Nephron (organoid): ENCODE data around the gene MLNR.

ENCODE experiments used
- H3K27ac Mint-ChIP-seq, 3 experiments: 2 replicates each; pipeline ENCODE4 v1.8.0; 2020; ENCODE audit warnings: mixed read lengths in 3 of 3, mild to moderate bottlenecking in 2 of 3, moderate library complexity in 1 of 3
- H3K27me3 Mint-ChIP-seq: 2 replicates; pipeline ENCODE4 v1.8.0; 2021; ENCODE audit warnings: low read depth, mild to moderate bottlenecking, moderate library complexity, mixed read lengths
- H3K36me3 Mint-ChIP-seq: 2 replicates; pipeline ENCODE4 v1.8.0; 2020; ENCODE audit warnings: low read depth, mixed read lengths
- H3K4me1 Mint-ChIP-seq: 2 replicates; pipeline ENCODE4 v1.8.0; 2020; ENCODE audit warnings: mixed read lengths
- H3K4me3 Mint-ChIP-seq, 3 experiments: 2 replicates each; pipeline ENCODE4 v1.8.0; 2020; ENCODE audit warnings: mild to moderate bottlenecking in 3 of 3, mixed read lengths in 3 of 3, moderate library complexity in 2 of 3
- H3K9me3 Mint-ChIP-seq: 2 replicates; pipeline ENCODE4 v1.8.0; 2020; ENCODE audit warnings: mixed read lengths
- TF ChIP-seq, protein P1 (sequence below), 3 experiments: fragments of 200-600 bp; sonication (generic); IDR thresholded peaks; one replicate each; pipeline ENCODE4 v1.5.0; 2021; ENCODE audit warnings: antibody characterized with exemption in 3 of 3; ENCODE audit not compliant: unreplicated experiment in 3 of 3

The MLNR gene

DNA sequence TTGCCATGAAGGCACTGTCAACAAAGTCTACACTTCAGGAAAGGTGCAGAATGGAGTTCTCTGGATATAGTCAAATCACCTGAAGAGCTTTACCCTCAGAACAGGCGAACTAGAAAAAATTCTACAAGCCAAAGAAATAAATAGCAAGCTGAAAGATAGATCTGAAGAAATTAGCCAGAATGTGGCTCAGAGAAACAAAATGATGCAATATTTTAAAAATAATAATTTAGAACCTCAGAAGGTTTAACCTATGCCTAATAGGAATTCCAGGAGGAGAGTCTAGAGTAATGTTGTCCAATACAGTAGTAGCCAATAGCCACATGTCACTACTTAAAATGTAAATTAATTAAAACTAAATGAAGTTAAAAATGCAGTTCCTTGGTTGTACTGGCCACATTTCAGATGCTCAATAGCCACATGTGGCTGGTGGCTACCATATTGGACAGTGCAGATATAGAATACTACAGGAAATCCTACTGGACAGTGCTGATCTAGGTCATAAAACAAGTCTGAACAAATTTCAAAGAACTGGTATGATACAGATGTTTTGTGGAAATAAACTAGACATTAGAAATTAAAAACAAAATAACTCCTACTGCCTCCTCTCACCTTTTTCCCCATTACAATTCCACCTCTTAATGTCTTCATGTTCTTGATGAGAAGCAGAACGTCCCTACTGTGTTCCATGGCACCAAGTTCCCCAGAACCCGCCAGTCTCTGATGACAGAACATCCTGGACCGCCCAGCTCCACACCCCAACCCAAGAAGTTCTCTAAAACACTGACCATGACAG is 26.9 kb downstream of the MLNR start:
- H3K9me3 Mint-ChIP-seq: no peaks in the 10 kb centered on the region
- peak overlapping the region; percentile 96 to 98 (median 97) for H3K4me3 Mint-ChIP-seq
- H3K36me3 Mint-ChIP-seq: no peaks in the 10 kb centered on the region
- H3K27ac Mint-ChIP-seq: peak overlapping the region; percentile 90 to 93 (median 93)
- TF ChIP-seq, protein P1, sequence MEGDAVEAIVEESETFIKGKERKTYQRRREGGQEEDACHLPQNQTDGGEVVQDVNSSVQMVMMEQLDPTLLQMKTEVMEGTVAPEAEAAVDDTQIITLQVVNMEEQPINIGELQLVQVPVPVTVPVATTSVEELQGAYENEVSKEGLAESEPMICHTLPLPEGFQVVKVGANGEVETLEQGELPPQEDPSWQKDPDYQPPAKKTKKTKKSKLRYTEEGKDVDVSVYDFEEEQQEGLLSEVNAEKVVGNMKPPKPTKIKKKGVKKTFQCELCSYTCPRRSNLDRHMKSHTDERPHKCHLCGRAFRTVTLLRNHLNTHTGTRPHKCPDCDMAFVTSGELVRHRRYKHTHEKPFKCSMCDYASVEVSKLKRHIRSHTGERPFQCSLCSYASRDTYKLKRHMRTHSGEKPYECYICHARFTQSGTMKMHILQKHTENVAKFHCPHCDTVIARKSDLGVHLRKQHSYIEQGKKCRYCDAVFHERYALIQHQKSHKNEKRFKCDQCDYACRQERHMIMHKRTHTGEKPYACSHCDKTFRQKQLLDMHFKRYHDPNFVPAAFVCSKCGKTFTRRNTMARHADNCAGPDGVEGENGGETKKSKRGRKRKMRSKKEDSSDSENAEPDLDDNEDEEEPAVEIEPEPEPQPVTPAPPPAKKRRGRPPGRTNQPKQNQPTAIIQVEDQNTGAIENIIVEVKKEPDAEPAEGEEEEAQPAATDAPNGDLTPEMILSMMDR (IDR thresholded peaks at IDR 0.05; ENCODE audit: unreplicated experiment in 3 of 3): no peak
- peaks cover 17% of the 10 kb centered on the region for H3K4me1 Mint-ChIP-seq
- H3K27me3 Mint-ChIP-seq: peaks cover 3% of the 10 kb centered on the region

- peaks cover 3% of the 10 kb centered on the region for H3K27me3 Mint-ChIP-seq
- TF ChIP-seq, protein P1 (IDR thresholded peaks at IDR 0.05; ENCODE audit: unreplicated experiment in 3 of 3): no peak
- no peaks in the 10 kb centered on the region for H3K9me3 Mint-ChIP-seq
- peaks cover 17% of the 10 kb centered on the region for H3K4me1 Mint-ChIP-seq
- H3K4me3 Mint-ChIP-seq: peak within 1 kb of the TSS; percentile 96 to 98 (median 97)
- H3K27ac Mint-ChIP-seq: peak within 1 kb of the TSS; percentile 90 to 93 (median 93)
- H3K36me3 Mint-ChIP-seq: no peaks in the 10 kb centered on the region
Measured at GRCh38 chr13:49247643-49248621, 27.8 kb downstream of the MLNR start, which contains the start of gene CDADC1. Gene CDADC1 (plus strand): TSS chr13:49247925. CDS start chr13:49248038, 113 bp downstream.

DNA sequence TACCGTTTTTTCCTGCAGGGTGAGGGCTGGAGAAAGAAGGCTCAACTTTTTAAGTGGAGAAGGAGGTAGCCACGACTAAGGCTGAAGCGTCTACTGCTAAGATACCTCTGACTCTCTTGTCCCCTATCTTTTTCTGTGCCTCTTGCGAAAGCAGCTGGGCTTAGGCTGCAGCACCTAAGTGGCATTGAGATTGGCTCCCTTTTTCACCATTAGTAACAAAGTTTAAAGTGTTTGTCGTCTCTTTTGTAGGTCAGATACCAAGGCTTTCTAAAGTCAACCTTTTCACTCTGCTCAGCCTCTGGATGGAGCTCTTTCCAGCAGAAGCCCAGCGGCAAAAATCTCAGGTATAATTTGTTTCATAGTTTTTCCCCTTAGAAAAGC is 28.5 kb downstream of the MLNR start:
- H3K9me3 Mint-ChIP-seq: no peaks in the 10 kb centered on the region
- TF ChIP-seq, protein P1 (IDR thresholded peaks at IDR 0.05; ENCODE audit: unreplicated experiment in 3 of 3): no peak
- peak overlapping the region; percentile 96 to 98 (median 97) for H3K4me3 Mint-ChIP-seq
- no peaks in the 10 kb centered on the region for H3K27me3 Mint-ChIP-seq
- peaks cover 17% of the 10 kb centered on the region for H3K4me1 Mint-ChIP-seq
- peak overlapping the region; percentile 90 to 93 (median 93) for H3K27ac Mint-ChIP-seq
- no peaks in the 10 kb centered on the region for H3K36me3 Mint-ChIP-seq

- TF ChIP-seq, protein P1 (IDR thresholded peaks at IDR 0.05; ENCODE audit: unreplicated experiment in 3 of 3): no peak
- Mint-ChIP-seq H3K4me1 (peaks cover 17% of the 10 kb centered on the region), H3K27ac (no peak overlapping the region), H3K27me3 (no peaks in the 10 kb centered on the region), H3K36me3 (peaks cover 16% of the 10 kb centered on the region), H3K9me3 (no peaks in the 10 kb centered on the region), H3K4me3 (no peak overlapping the region)
Measured at GRCh38 chr13:49251326-49251725, 31.2 kb downstream of the MLNR start.

DNA sequence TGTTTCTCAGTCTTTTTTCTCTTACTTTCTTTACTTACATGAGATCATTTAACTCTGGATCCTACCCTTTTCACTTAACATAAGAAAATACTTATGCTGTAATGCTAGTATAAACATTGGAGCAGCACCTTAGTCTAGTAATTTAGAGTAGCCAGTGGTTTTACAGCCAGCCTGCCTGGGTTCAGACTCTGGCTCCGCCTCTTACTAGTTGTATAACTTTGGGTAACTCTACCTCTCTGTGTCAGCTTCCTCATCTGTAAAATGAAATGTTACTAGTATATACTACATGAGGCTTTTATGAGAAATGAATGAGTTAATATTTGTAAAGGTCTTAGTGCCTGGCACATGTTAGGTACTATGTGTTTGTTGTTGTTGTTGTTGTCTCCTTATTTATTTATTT is 33.2 kb downstream of the MLNR start:
- TF ChIP-seq, protein P1 (IDR thresholded peaks at IDR 0.05; ENCODE audit: unreplicated experiment in 3 of 3): no peak
- no peak overlapping the region for H3K4me3 Mint-ChIP-seq
- H3K4me1 Mint-ChIP-seq: peaks cover 10% of the 10 kb centered on the region
- no peaks in the 10 kb centered on the region for H3K9me3 Mint-ChIP-seq
- no peak overlapping the region for H3K27ac Mint-ChIP-seq
- no peaks in the 10 kb centered on the region for H3K27me3 Mint-ChIP-seq
- peaks cover 20% of the 10 kb centered on the region for H3K36me3 Mint-ChIP-seq
